ENCODE results near the gene GRIK2.

The GRIK2 gene

DNA sequence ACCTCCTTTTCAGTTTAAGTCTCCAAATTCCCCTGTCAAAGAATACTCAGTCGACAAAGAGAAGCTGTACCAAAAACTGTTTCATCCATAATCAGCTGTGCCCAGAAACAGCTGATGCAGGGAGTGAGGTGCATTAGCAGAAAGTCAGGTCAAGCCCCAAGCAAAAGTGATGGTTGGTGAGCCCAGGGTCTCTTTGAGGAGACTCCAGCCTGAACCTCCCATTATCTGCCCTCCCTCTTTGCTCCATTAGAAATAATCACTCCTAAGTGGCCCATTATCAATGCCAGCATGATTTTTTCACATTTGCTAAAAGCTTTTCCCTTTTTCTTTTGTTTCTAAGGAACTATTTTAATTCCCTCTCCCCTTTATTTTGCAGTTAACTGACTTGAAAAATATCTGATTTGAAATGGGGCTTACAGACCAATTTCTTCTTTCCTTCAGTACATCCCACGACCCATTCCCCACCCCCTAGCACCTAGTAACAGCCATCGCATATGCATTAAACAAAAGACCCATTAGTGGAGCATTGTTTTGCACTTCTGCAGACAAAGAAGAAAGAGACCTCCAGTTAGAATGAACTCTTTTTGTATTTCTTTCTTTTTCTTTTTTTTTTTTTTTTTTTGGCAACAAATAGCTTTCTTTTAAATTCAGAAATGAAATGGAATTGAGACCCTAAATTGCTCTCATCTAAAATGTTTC lies 257.0 kb downstream of the GRIK2 start:
- no peak for DNase-seq

- DNase-seq = no peak
Observed at GRCh38 chr6:101652079-101652478, 258.6 kb downstream of the GRIK2 start.

- DNase-seq = no peak
Observed at GRCh38 chr6:101655109-101655508, 261.6 kb downstream of the GRIK2 start.

DNA sequence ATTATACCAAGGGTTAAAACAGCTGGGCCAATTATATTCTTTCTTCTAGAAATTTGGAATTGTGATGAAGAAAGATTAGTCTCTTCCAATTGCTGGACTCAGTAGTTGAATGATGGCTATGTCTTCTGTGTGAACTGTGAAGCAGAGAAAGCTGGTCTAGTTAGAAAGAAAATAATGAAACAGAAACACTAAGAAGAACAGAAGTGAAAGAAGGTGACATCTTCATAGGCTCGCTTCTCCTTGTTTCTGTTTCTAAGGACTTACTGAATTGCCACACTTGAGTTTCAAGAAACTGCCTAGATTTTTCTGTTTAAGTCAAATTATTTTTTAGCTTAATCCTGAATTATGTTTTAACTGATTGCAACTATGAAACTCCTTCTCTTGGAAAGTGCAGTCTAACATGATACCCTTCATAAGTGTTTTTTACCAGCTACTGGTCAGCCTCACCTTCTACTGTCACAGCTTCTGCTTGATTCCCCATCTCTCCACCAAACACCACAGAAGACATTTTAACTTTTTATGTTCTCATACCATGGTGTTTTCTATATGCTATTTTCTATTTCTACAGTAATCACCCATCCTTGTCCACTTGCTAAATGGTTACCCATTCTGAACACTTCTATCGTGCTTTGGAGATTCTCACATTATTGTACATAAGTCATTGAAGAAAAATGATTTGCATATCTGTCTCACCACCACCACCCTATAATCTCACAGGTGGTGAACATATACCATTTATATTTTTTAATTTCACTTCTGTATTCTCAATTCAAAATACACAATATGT lies 268.8 kb downstream of the GRIK2 start:
- no peak for DNase-seq

GRCh38 chr6:101663100-101663499 lies 269.6 kb downstream of the GRIK2 start:
- DNase-seq = no peak

- no peak for DNase-seq
Observed at GRCh38 chr6:101666256-101666655, 272.7 kb downstream of the GRIK2 start.

DNA sequence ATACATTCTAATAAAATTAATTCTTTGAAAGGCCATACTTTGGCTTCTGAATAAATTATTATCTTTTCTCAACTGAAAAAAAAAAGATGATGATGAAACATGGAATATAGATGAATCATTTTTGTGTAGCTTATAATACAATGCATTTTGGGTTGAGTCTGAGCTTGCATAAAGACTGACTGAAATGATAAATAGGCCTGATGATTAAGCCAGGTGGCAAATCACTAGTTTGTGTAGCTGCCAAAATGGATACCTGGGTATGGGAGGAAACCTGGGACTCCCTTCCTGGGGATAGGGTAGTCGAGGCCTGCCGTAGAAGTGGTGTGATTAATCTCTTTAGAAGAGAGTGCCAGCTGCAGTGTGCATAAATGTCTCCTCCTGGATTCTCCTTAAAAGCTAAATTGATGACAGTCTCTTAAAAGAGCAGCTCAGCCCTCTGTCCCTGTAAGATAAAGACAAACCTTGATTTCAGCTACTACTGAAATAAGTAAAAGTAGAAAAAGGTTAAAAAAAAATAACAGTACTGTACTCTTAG lies 275.1 kb downstream of the GRIK2 start:
- DNase-seq = no peak

DNA sequence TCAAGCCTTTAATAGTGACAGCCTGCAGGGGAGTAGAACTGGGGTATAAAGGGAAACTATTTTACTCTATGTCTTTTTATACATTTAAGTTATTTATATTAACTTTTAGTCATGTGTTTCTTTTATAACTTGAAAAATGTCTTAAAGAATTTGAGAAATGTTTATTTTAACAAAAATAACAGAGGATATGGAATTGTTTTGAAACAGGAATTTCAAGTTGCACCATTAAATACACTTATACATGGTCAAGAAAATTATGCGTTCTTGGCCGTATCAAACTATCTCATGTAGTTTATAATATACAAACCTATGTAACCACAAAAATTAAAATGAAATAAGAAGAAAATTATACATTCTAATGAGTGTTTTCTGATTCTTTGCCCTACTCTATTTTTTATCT lies 282.7 kb downstream of the GRIK2 start:
- no peak for DNase-seq

DNA sequence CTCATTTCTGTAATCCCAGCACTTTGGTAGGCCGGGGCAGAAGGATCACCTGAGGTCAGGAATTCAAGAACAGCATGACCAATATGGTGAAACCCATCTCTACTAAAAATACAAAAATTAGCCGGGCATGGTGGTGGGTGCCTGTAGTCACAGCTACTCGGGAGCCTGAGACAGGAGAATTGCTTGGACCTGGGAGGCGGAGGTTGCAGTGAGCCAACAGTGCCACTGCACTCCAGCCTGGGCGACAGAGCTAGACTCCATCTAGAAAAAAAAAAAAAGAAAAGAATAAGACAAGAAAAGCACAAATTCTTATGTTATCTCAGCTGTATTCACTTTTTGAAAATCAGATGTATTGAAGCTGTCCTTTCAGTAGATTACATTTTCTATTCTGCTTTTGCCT lies 289.4 kb downstream of the GRIK2 start:
- no peak for DNase-seq

GRCh38 chr6:101683884-101684283 lies 290.4 kb downstream of the GRIK2 start:
- DNase-seq = no peak

DNA sequence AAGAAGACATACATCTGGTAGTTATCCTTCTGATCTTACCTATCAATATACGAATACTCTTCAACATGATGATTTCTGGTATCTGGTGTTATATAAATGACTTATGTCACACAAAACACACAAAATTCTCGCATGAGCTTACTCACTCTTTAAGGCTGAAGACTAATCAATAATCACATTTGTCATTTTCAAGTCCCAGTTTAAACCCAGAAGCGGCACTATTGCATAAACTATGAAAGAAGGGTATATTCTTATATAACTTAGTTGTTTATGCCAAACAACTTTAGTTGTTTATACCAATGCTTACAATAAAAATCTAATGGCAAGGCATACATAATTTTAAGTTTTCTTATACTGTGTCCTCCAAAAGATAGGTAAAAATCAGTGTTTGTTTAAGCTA lies 293.1 kb downstream of the GRIK2 start:
- no peak for DNase-seq

DNA sequence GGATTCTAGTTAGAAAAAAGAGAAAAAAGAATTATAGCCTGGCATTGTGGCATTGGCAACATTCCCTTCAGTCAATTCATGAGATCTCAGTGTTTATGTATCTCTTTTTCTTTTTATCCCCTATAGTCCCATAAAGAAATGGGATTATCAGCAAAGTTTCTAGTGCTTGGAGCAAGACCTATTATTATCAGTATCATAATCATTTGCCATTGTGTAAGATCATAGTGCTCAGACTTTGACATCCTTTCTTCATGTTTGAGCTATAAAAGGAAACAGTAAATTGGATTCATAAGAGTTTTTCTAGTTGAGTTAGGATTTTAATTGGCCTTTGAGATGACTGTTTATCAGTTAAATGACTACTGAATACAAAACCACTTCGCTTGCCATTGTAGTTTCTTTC lies 295.6 kb downstream of the GRIK2 start:
- DNase-seq = no peak

DNA sequence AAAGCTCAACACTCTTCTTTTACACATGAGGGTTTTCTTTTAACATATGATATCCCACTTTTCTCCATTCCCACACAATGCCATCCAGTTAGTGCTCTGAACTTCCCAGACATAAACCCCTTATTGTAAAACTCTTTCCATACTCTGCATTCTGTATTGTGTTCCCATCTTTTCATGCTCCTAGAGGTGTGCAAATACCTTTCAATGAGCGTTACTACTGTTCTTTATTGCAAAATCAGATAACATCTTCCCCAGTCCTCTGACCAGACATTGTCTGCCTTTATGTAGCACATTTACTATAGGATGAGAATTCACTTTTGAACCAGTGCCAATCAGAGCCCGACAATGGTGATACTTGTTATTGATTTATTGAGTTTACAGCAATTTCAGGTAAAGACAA lies 296.2 kb downstream of the GRIK2 start:
- no peak for DNase-seq

DNA sequence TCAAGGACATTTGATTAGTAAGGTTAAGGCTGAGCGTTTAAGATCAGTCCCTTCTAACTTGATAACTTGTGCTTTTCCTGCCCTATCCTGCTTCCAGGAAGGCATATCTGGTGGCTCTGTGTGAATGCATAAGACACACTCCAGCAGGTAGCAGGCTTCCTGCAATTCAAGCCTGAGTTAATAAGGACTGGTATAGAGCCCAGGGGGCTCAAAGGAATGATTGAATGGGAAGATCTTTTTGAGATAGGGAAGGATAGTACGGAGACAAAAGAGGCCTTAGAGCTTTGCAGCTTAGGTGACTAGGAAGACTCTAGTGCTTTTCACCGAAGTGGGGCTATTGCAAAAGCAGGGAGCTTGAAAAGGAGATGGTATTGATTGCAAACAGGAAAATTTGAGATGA lies 307.1 kb downstream of the GRIK2 start:
- no peak for DNase-seq

DNA sequence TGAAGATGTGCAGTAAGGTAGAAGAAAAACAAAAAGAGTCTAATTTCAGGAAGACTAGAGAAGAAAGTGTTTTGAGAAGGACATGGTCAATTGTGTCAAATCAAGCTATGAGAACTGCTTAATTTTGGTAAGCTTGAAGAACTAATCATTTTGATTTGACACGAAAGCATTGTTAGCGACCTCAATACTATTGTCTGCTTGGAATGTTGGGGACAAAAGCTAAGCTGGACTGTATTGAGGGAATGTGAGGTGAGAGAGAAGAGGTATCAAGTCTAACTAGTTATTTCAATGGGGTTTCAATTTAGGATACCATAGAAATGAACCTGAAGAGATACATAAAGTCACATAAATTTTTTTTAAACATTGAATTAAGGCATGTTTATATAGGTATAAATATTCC lies 309.8 kb downstream of the GRIK2 start:
- DNase-seq = no peak

GRCh38 chr6:101705866-101706265 lies 312.4 kb downstream of the GRIK2 start:
- DNase-seq = no peak

- no peak for DNase-seq
Observed at GRCh38 chr6:101706576-101706975, 313.1 kb downstream of the GRIK2 start.

DNA sequence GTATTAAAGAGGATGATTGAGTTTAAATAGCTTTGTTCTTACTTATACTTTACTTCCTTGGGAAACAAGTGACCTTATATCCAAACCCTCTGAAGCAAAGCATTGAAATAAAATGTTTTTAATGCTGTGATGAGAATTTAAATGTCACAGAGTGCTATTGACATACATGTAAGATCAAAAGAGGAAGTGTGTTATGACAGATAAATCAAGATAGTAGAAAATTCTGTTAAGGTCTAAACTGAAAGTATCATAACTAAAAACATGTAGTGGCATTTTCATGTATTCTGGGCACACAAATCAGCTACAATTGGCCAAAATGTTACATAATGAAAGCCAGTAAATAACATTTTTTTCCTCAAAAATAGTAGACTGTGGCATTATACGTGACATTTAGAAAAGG lies 318.0 kb downstream of the GRIK2 start:
- no peak for DNase-seq

DNA sequence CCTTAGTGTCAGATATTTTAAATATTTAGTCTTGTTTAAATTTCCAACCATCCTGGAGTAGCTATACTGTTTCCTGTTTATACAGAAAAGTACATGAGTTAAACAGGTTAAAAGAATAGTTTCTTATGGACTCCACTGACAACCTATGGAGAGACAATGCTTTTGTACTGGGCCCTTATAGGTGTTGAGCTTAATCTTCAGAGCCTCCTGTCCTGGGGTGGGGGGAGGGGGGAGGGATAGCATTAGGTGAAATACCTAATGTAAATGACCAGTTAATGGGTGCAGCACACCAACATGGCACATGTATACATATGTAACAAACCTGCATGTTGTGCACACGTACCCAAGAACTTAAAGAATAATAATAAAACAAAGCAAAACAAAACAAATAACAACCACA lies 322.9 kb downstream of the GRIK2 start:
- no peak for DNase-seq

GRCh38 chr6:101716810-101717209 lies 323.3 kb downstream of the GRIK2 start:
- DNase-seq = no peak

GRCh38 chr6:101719521-101719920 lies 326.0 kb downstream of the GRIK2 start:
- DNase-seq = no peak

DNA sequence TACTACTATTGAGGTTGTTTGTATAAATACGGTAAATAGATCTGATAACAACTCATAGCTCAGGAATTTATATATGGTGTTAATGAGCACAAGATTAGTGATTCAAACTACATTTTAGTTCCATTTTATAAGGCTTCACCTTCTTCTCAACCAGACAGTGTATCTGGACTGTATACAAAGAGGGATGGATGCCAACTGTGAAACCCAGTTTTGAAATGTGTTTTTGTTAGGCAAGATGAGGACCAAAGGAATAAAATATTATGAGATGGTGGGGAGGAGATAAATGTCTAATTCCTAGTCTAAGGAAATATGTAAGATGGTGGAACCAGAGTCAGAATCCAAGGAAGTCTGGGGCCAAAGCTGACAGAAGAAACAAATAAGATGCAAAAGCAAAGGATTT lies 329.0 kb downstream of the GRIK2 start:
- no peak for DNase-seq

DNA sequence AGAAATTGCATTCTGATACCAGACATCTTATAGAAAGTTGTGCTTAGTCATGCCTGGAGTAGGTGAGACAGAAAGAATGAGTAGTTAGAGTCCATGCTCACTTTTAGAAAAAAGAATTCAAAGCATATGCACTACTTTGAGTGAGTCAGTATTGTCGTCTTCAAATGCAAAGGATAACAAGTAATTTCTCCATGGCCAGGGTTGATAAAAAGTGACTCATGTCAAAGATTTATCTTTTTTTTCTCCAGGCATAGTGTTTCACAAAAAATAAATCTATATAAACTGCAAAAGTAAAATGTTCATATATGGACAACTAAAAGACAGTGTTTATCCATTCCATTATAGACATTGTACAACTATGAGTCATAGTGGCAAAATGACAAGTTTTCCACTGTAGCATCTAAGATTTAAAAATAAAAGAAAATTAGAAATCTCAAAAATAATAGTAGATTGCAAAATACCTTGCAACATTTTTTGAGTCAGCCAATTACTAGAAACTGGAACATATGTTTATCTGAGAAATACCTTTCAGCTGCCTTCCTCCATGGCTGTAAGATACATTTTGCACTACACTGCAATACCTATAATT lies 329.6 kb downstream of the GRIK2 start:
- DNase-seq = no peak

DNA sequence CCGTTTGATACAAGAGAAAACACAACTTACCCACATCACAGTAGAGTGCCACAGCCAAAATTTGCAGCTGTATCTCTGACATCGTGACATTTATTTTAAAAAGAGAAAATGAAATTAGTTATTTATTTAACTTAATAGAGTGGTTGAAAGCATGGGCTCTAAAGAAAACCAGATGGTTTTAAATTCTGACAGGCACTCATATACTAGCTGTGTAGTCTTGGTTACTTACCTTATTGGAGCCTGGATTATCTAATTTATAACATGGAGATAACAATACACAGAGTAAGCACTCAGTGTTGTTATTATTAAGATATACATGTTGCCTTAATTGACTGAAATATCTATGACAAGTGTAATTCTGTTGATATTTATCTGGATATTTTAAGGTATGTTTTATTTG lies 334.9 kb downstream of the GRIK2 start:
- DNase-seq = no peak

Measured in activated T-cell treated with anti-CD3 and anti-CD28 coated beads, Interleukin-2, amount 50 U/mL, for 1 hour (primary cell).